Measurements from ENCODE around the gene LAMA2.

DNA sequence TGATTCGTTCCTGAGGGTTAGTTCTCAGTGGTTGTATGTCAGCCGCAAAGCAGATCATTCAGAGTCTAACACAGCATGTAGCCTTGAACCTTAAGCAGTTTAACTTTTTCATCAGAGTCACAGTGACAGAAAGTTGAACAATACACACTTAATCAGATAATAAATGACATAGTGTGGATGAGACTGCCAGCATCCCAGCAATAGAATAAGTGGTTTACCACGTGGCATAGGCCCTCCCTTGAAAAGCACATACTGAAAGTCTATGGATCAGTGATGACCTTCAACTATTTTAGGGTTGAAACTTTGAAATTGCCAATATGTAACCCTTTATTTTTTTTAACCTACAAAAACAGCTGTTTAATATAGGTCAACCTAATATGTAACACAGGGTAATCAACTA lies 561.7 kb downstream of the LAMA2 start:
- TF ChIP-seq GATA2 (IDR thresholded peaks at IDR 0.05; ENCODE audit: low read depth, low read length) (no peak), GATA3 (IDR thresholded peaks at IDR 0.05; ENCODE audit: low read depth, low read length) (no peak)

All from SH-SY5Y (cell line).